Skin epidermis (tissue), 12 donors: Measurements from ENCODE around the gene IL1R2.

Source experiments
- H3K27ac ChIP-seq, 21 experiments: fragments of 200-600 bp; sonication (generic) in 11 of 21; one replicate each; pipeline ENCODE4 v1.5.0; 2020; ENCODE audit warnings: mild to moderate bottlenecking in 3 of 21, inconsistent platforms in 2 of 21, moderate library complexity in 2 of 21
- H3K4me3 ChIP-seq, 7 experiments: fragments of 200-600 bp; sonication (generic) in 2 of 7; one replicate each; pipeline ENCODE4 v1.5.0; 2020; ENCODE audit warnings: inconsistent platforms in 2 of 7, mild to moderate bottlenecking in 2 of 7, moderate library complexity in 1 of 7

Gene IL1R2

DNA sequence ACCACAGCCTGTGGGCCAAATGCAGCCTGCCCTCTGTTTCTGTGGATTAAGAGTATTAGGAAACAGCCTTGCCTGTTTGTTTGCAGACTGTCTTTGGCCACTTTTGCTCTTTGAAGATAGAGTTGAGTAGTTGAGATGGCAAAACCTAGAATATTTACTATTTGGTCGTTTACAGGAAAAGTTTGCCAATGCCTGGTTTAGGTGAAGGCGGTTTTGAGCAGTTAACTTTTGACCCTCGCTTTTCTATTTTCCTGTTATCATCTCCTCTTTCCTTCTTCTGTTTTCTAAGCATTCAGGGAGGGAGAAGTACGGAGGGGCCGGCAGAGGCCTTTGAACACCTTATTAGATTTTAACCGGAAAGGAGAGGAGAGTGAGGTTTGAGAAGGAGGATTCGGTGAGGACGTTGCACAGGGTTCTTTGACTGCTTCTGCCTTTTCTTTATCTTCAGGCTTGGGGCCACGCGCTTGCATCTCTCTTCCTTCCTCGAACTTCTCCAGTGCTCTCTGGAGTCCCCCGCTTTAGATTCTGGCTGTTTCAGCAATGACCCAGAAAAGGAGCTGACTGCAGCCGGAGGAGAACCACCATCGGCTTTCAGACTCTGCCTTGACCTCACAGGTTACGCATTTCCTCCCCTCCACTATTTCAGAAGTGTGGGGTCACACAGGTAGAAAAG lies 39.2 kb downstream of the IL1R2 start:
- Histone ChIP-seq H3K27ac (peak overlapping the region in 8 of 21 experiments; percentile 0 to 77 (median 50)), H3K4me3 (no peak overlapping the region)

DNA sequence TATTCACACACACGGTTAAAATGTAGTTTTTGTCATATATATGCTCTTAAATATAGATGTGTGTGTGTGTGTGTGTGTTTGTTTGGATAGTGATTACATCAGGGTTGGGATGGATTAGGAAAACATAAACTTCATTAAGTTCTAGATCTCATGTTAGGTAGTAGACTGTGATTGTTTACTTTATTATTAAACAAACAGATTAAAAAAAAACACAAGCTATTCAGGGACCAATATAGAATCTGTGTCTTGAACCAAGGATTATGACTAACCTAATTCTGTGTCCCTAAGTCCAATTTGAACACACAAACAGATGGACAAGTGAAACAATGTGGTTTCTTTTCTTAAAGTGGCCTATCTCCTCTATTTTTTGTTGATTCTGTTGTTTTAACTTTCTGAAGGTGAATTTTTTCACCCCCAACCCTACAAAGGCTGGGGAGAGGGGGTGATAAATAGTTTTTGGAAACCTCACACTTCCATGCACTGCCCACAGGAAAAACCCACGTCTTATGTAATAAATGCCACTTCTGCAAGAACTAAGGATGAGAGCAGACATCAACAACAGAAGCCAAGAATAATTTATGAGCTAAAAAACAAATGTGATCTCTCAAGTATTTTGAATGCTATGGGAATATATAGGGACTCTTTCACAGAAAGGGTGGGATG lies 40.7 kb downstream of the IL1R2 start:
- Histone ChIP-seq H3K27ac (peak overlapping the region in 18 of 21 experiments; percentile 17 to 90 (median 68)), H3K4me3 (no peak overlapping the region)

DNA sequence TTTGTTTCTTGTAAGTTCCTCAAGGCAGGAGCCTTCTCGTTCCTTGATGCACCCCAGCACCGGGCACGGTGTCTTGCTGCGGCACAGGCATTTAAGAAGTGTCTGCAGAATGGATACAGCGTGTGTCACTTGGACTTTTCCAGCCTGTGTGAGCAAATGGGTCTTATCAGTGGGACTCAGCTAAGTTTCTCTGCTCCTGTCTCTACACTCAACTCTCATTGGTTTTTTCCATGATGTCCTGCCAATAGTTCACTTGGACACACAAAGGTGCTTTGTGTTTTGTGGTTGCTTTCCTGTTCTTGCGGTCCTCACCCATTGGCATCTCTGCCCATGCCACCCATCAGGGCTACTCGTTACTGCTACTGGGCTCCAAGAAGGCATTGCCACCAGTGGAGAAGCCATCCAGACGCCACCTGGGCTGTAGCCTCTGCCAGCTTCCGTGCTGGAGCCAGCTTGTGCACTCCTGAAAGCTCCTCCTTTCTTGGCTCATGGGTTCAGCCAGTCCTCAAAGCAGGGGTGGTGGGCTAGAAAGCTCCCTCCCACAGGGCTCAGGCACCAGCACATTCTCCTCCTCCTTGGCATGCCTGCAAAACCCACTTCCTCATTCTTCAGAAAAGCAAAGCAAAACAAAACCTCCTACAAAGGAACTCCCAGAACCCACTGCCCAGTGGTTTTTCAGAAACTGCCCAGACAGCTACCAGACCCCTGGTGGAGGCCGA lies 41.4 kb downstream of the IL1R2 start:
- peak overlapping the region in 20 of 21 experiments; percentile 17 to 90 (median 63) for H3K27ac ChIP-seq

DNA sequence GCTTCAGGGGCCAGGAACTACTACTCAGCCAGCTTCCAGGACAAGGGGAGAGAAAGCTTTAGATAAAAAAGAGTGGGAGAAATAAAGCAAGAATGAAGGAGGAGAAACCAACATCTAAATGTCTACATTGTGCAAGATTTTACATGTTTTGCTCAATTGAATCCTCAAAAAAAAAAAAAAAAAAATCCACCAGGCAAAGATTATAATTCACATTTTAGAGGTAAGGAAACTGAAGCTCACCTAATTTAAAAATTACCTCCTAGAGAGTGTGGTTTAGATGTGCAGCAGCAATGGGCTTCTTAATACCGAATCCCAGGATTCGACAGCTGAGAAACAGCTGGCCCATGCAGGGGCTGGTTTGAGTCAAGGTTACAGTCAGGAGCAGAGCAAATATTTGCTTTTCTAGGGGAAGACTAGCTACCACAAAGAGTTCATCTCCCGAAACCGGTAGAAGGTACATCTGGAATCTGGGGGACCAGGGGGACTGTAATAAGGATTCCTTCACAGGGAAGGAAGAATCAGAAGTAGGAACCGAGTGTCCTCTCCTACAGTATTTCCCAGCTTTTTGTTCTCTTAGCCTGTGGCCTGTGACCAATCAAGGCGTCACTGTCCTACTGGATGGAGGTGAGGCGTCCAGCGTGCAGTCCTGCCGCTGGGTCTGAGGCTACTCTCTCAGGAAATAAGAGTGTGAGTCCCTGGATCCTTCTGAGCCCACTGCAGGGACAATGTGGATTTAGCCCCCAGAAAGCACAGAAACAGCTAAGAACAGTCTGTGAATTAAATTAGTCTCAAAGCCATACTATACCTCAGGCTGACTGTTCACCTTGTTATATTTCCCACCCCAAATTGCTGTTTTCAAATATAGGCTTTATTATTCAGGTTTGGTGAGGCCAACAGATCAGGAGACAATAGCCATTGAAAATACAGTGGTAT lies 42.3 kb downstream of the IL1R2 start:
- Histone ChIP-seq H3K4me3 (no peak overlapping the region), H3K27ac (peak overlapping the region in 20 of 21 experiments; percentile 17 to 90 (median 63))

More for the DNA sequence above, 41.4 kb downstream of the IL1R2 start:
- H3K4me3 ChIP-seq: no peak overlapping the region

DNA sequence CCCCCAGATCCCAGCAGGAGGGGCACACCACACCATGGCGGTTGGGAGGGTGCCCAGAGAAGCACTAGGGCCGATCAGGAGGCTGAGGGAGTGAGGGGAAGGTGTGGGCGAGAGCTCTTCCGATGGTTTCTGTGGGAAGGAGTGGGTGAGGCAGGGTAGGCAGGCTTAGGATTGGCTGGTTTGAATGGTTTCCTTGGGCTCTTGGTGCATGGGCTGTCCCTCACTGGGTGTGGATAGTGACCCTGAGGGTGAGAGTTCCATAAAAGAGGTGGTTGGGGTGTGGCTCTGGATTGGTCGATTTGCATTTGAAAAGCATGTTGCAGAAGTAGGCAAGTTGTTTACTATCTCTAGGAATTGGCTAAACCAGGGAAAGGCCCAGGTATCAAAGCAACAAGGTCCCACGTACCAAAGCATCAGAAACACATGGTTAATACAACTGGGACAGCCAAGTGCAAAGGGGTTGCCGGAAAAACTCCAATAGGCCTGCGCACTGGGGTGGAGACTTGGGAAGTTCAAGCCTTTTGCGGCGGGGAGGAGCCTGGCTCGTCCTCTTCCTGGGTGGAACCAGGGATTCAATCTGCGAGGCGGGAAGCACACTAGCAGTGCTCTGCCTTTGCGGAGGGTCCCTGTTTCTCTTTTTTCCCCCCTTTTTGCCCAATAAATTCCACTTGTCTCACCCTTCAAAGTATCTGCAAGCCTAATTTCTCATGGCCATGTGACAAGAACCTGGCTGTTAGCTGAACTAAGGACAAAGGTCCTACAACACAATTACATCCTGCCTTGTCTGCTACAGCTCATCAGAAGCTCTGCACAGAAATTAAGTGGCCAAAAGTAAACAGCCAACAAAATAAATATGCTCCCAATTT lies 43.2 kb downstream of the IL1R2 start:
- H3K4me3 ChIP-seq: no peak overlapping the region
- H3K27ac ChIP-seq: peak overlapping the region in 18 of 21 experiments; percentile 17 to 90 (median 64)

DNA sequence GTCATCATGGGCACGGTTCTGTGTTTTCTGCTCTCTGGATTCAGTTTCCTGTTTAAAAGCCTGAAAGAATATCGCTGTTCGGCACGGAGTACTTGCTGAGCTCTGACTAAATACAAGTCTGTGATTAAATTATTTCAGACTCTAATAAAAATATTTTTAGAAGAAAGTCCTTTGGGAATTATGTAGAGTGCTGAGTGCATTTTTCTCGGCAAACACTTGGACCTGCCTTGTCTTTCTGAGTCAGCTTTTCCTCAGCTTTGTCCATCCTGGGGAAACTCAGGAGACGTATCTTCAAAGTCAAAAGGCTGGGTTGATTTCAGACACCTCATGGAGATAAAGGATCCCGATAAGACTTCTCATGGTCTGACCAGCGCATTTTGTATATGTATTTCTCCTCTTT lies 45.9 kb downstream of the IL1R2 start:
- Histone ChIP-seq H3K27ac (peak overlapping the region in 18 of 21 experiments; percentile 2 to 90 (median 68)), H3K4me3 (no peak overlapping the region)

DNA sequence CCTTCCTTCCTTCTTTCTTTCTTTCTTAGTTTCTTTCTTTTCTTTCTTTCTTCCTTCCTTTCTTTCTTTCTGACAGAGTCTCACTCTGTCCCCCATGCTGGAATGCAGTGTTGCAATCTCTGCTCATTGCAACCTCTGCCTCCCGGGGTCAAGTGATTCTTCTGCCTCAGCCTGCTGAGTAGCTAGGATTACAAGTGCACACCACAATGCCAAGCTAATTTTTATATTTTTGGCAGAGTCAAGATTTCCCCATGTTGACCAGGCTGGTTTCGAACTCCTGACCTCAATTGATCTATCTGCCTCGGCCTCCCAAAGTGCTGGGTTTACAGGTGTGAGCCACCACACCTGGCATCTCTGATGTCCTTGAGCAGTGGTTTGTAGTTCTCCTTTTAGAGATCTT lies 48.5 kb downstream of the IL1R2 start:
- Histone ChIP-seq H3K27ac (peak overlapping the region in 1 of 21 experiments; percentile 20), H3K4me3 (no peak overlapping the region)

DNA sequence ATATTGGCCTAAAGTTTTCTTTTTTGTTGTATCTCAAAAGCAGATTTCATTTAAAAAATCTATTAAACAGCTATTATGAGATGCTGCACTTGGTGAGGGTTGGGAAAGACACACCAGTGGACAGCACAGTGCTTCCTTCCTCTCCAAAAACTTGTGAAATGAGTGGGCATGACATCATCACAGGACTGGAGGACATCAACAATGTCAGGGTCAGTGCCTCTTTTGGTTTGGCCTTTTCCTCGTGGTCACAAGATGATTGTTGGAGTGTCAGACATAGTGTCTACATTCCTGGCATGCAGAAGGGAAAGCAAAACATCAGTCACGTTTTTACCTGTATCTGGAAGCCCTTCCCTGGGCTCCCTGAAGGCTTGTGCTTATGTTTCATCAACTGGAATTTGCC lies 49.6 kb downstream of the IL1R2 start:
- Histone ChIP-seq H3K4me3 (no peak overlapping the region), H3K27ac (no peak overlapping the region)

DNA sequence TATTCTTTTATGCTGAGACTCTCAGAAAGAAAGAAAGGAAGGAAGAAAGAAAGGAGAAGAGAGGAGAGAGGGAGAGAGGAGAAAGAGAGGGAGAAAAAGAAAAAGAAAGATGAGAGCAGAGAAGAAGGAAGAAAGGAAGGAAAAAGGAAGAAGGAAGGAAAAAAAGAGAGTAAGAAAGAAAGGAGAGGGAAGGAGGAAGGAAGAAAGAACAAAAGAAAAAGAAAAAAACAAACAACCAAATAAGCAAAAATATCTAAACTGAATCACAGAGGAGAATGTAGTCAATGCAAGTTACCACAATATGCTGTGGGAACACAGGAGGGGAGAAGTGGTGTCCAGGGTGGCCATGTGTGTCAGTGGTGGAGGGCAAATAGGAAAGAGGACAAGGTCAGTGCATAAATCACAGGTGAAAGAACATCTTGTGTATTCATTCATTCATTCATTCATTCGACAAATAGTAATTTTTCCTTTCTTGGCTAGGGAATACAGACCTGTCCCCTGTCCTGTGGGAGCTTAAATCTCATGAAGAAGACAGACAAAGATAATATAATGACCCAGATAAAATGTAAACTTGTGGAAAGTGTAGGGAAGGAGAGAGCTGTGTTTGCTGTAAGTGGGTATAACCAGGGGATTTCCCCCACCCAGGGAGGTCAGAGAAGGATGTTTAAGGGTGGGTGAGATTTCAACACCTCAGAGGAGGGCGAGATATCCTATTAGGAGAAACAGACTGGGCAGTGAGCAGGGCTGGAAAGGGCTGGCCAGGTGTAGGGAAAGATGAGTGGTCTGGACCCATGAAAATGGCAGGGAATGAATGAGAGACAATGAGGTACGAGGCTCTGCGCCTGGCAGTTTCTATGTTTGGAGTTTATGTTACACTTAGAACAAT lies 50.7 kb downstream of the IL1R2 start:
- Histone ChIP-seq H3K27ac (no peak overlapping the region), H3K4me3 (no peak overlapping the region)

DNA sequence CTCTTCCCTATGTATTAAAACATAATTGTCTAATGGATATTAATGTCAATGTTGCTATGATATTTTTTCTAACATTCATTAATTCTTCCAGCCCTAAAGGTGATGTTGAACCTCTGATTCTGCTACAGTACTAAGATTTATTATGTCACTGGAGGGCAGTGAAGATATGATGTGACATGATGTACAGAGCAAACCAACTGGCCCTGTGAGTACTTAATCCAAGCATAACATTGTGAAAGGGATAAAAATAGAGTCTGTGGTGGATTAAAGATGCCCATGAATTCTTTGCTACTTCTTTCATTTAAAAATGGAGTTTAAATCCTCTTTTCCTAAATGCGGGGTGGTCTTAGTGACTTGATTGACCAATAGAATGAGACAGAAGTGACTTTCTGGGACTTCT lies 51.8 kb downstream of the IL1R2 start:
- H3K4me3 ChIP-seq: no peak overlapping the region
- peak overlapping the region in 1 of 21 experiments; percentile 33 for H3K27ac ChIP-seq

DNA sequence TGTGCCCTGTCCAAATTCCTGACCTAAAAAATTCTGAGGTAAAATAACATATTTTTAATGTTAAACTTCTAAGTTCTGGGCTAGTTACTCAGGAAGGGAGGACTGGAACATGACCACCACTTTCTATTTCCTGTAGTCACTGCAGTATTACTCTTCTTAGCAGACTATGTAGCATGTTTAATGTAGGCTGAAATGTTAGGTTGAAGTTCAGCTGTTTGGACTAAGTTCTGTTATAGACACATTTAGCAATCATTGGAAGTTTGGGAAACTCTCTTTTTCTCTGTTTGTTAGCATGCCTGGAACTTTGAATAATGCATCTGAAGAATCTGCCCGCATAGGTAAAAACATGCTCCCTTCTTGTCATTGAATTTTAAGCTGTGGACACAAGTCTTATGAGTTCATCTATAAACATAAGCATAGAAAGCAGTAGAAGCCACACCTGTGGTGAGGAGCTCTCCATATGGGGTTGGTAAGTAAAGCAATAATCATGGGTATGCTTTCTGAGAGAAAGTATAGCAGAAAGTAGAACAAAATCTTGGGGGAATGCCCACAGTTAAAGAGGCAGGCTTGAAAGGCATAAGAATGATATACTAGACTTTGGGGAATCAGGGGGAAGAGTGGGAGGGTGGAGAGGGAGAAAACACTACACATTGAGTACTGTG lies 52.6 kb downstream of the IL1R2 start:
- Histone ChIP-seq H3K4me3 (no peak overlapping the region), H3K27ac (peak overlapping the region in 1 of 21 experiments; percentile 33)

DNA sequence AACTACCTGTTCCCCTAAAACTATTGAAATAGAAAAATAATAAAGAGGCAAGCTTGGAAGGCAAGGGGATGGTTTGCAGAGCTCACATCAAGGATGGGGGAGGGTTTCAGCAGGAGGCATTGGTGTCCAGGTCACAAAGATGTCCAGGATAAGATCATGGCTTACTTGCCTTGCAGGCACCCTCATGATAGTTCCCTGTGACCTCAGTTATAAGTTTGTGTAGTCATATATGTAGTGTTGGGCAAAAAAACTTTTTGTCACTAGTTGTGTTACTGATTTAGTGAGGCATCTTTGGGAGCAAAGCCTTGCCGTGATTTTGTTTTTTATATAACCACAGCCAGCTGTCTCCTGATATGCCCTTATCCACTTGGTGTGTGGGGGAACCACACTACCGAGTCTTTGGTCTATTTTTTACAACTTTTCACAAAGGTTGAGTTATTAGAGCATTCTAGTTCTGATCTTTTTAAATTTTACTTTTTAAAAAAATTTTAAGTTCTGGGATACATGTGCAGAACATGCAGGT lies 53.3 kb downstream of the IL1R2 start:
- H3K27ac ChIP-seq: peak overlapping the region in 1 of 21 experiments; percentile 52
- H3K4me3 ChIP-seq: no peak overlapping the region

DNA sequence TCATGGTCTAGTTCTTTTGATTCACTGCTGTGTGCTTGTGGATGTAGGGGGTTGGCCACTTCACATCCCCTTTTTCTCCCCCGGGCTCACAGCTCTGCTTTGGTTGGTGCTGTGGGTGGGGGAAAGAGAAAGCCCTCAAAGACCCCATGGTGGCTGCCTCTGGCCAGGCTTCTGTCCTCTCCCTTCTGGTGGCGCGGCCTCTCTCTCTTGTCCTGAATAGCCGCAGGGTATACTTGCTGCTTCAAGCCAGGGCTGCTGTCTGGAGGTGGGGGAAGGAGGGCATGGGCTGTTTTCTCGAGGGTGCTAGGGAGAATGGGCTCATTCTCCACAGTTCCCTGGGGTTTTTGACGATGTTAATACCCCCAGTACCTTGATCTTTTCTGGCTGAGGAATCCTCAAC lies 53.9 kb downstream of the IL1R2 start:
- H3K4me3 ChIP-seq: no peak overlapping the region
- peak overlapping the region in 6 of 21 experiments; percentile 25 to 52 (median 29) for H3K27ac ChIP-seq

DNA sequence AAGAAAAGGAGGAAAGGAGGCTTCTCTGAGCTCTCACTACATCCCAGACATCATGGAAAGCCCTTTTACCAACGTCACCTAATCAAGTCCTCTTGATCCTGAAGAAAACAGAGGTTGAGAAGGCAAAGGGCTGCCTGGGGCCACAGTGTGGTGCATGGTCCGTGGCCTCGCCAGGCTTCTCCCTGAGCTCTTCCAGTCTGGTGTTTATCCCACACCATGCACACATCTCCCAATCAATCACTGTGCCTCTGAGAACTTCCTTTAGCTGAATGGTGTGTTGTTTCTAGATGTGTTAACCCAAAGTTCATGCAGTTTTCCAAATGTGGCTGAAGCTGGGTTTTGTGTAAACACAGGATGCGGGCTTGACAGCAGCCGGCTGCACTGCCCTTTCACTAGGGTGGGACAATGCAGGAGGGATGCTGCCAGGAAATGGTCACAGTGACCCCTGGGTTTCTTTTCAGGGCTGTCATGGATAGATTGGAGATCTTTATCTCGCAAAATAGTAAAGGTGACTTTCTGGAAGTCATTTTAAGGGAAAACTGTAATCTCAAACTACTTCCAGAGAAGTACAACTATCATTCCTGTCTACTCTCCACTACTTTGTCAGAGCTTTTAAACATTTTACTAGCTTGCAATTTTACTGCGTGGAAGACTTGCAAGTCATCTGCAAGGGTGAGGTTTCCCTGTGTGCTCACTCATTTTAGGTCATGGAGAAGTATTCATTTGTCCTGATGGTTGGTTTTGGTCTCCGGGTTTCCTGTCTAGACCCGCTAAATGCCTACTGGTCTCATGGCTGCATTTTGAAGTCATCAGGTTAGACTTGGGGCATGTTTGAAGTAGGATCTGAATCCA lies 54.6 kb downstream of the IL1R2 start:
- no peak overlapping the region for H3K4me3 ChIP-seq
- peak overlapping the region in 8 of 21 experiments; percentile 24 to 52 (median 28) for H3K27ac ChIP-seq

DNA sequence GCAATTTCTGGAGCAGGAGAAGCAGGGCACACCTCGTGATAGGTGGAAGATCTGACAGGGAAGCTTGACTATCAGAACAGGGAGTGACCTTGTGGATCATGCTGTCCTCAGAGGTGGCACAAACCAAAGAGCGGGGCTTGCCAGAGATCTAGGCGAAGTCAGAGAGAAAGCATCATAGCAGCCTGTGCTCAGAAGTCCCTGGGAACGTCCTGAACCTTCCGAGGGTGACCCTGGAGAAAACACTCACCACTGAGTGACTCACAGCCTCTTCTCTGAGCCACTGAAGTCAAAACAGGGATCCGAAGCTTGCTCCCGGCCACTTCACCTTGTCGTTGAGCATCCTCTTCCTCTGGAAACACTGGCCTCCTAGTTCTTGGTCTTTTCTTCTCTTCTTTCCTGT lies 56.7 kb downstream of the IL1R2 start:
- peak overlapping the region in 8 of 21 experiments; percentile 4 to 64 (median 39) for H3K27ac ChIP-seq
- no peak overlapping the region for H3K4me3 ChIP-seq
